HepG2 (cell line): Measurements from ENCODE around the gene LRRC4C. TPM values are rescaled to one million over a fixed set of nuclear protein-coding genes. Genes with fewer than 3 reads are reported as not detected.

ENCODE experiments used
- ASH2L ChIP-seq: fragments of 300-600, 200-600 bp; sonication (generic); IDR thresholded peaks from 2 replicates; pipeline ENCODE4 v1.7.0; 2017; ENCODE audit warnings: low read depth, mild to moderate bottlenecking, moderate library complexity, mixed read lengths, low read length; ENCODE audit not compliant: insufficient read length
- ATF4 ChIP-seq, 2 experiments: fragments of 450-650 bp in 1 of 2; sonication (generic) in 1 of 2; formaldehyde crosslinking; IDR thresholded peaks; 2 replicates each; pipeline versions ENCODE4 v1.5.0 to v1.8.0; 2020 to 2022; ENCODE audit warnings: mild to moderate bottlenecking in 1 of 2, missing genetic modification reagents in 1 of 2
- FOXP4 ChIP-seq: sonication (generic); formaldehyde crosslinking; IDR thresholded peaks from 2 replicates; pipeline ENCODE4 v1.4.0; 2020; ENCODE audit warnings: missing genetic modification reagents
- HMG20A ChIP-seq: IDR thresholded peaks from 2 replicates; pipeline ENCODE4 v1.6.1; 2016; ENCODE audit warnings: borderline replicate concordance
- IRF1 ChIP-seq: sonication (generic); formaldehyde crosslinking; IDR thresholded peaks from 2 replicates; pipeline ENCODE4 v1.4.0; 2020; ENCODE audit warnings: low read depth, mild to moderate bottlenecking, missing genetic modification reagents
- MYNN ChIP-seq: sonication (generic); formaldehyde crosslinking; IDR thresholded peaks from 2 replicates; pipeline ENCODE4 v1.4.0; 2020; ENCODE audit warnings: mild to moderate bottlenecking, low read depth, missing genetic modification reagents
- SCMH1 ChIP-seq: sonication (generic); formaldehyde crosslinking; IDR thresholded peaks from 2 replicates; pipeline ENCODE4 v1.9.0; 2021; ENCODE audit warnings: missing genetic modification reagents, mild to moderate bottlenecking, borderline replicate concordance
- SP140L ChIP-seq: sonication (generic); formaldehyde crosslinking; IDR thresholded peaks from 2 replicates; pipeline ENCODE4 v1.4.0; 2020; ENCODE audit warnings: missing genetic modification reagents, borderline replicate concordance
- TEAD2 ChIP-seq: sonication (generic); formaldehyde crosslinking; IDR thresholded peaks from 2 replicates; pipeline ENCODE4 v1.9.0; 2021; ENCODE audit warnings: missing genetic modification reagents
- U2AF1 ChIP-seq: fragments of 200-400 bp; formaldehyde crosslinking; optimal IDR thresholded peaks from 2 replicates; pipeline ENCODE3; 2017; ENCODE audit warnings: mild to moderate bottlenecking, low read depth, low read length
- ZBTB26 ChIP-seq: IDR thresholded peaks from 2 replicates; pipeline ENCODE4 v1.6.1; 2016; ENCODE audit warnings: missing compliant biosample characterization, missing genetic modification reagents, borderline replicate concordance
- ZNF598 ChIP-seq: sonication (generic); formaldehyde crosslinking; IDR thresholded peaks from 2 replicates; pipeline ENCODE4 v1.5.1; 2020; ENCODE audit warnings: mild to moderate bottlenecking, missing genetic modification reagents, borderline replicate concordance
- polyA plus RNA-seq, 8 experiments: library from polyadenylated mRNA; depleted of rRNA in 3 of 8; stranded (reverse) in 7 of 8; unstranded in 1 of 8; fragments of >200 nt; fragmentation: Illumina TruSeq in 4 of 8; extraction: Trizol in 4 of 8; gene quantifications; 2 replicates each; pipeline versions ENCODE4 v1.2.1 to v1.2.3, GENCODE V29; 2011 to 2016; ENCODE audit warnings: low read depth in 4 of 8, missing spikeins in 1 of 8, mixed read lengths in 1 of 8; ENCODE audit not compliant: insufficient read depth in 1 of 8
- total RNA-seq, 5 experiments: library from RNA; depleted of rRNA; stranded (reverse); fragments of >200 nt; fragmentation: Illumina TruSeq; extraction: Trizol; gene quantifications; 2 replicates each; pipeline ENCODE4 v1.2.3, GENCODE V29; 2016; ENCODE audit warnings: low read depth in 1 of 5

LRRC4C gene
- total and polyA plus RNA-seq, 2 of the 13 experiments (the other 11 are each of a cell fraction or from before 2014, with no cell fraction given): not detected

- TF ChIP-seq ATF4 (CRISPR knock-in tag; IDR thresholded peaks at IDR 0.05): no peak
- TF ChIP-seq FOXP4: 0 out of 2 replicates have a peak, but pooled peaks have one; percentile 25
- TF ChIP-seq HMG20A (CRISPR knock-in tag): no peak
- TF ChIP-seq TEAD2 (CRISPR knock-in tag): no peak
- no peak for TF ChIP-seq IRF1
- no peak for TF ChIP-seq MYNN (CRISPR knock-in tag)
- no peak for TF ChIP-seq ZBTB26
- TF ChIP-seq SCMH1 (CRISPR knock-in tag): no peak
- TF ChIP-seq SP140L (CRISPR knock-in tag): no peak
- TF ChIP-seq U2AF1: no peak
- TF ChIP-seq ZNF598 (CRISPR knock-in tag): no peak
- no peak for TF ChIP-seq ASH2L
These were observed 337.9 kb downstream of the LRRC4C start (continued) for GRCh38 chr11:41121600-41121999.
